Stimulated activated CD4-positive, alpha-beta T cell treated with anti-CD3 and anti-CD28 coated beads, TNF-alpha, amount 100 ng/mL, for 48 hours (primary cell): Measurements from ENCODE around the gene IP6K1.

Experiments
- DNase-seq, 3 donors: peaks; one replicate each; pipeline ENCODE4 v3.0.0-alpha.2; 2020; ENCODE audit warnings: low read depth in 3 of 3

Gene IP6K1

GRCh38 chr3:49724586-49724985, 61.8 kb downstream of the IP6K1 start:
- no peak for DNase-seq

GRCh38 chr3:49723628-49724551, 62.5 kb downstream of the IP6K1 start, which contains the start of gene GMPPB:
Gene GMPPB, minus strand, starts transcription at chr3:49723951. Its CDS starts 225 bp downstream, at chr3:49723726.
- DNase-seq, result peak; percentile 88 to 92 (median 90)

GRCh38 chr3:49723296-49723627, 63.1 kb downstream of the IP6K1 start:
- peak; percentile 41 to 64 (median 45) for DNase-seq

- DNase-seq, result no peak
Observed at GRCh38 chr3:49722896-49723295, 63.4 kb downstream of the IP6K1 start.

- no peak for DNase-seq
Observed at GRCh38 chr3:49721896-49722781, 64.2 kb downstream of the IP6K1 start.

- DNase-seq, result no peak
Observed at GRCh38 chr3:49721596-49721895, 64.8 kb downstream of the IP6K1 start.

GRCh38 chr3:49720855-49721595, 65.3 kb downstream of the IP6K1 start:
- DNase-seq, result no peak

GRCh38 chr3:49719214-49719884, 67.0 kb downstream of the IP6K1 start, which contains the start of gene AMIGO3:
Gene AMIGO3, minus strand, starts transcription at chr3:49719684. Its CDS starts 219 bp downstream, at chr3:49719465.
- peak; percentile 82 to 90 (median 83) for DNase-seq

- DNase-seq, result no peak
Observed at GRCh38 chr3:49718858-49719213, 67.5 kb downstream of the IP6K1 start.

GRCh38 chr3:49717959-49718857, 68.1 kb downstream of the IP6K1 start:
- DNase-seq, result no peak

- DNase-seq, result no peak
Observed at GRCh38 chr3:49717211-49717958, 69.0 kb downstream of the IP6K1 start.

GRCh38 chr3:49716691-49717210, 69.6 kb downstream of the IP6K1 start:
- no peak for DNase-seq

GRCh38 chr3:49716169-49716568, 70.2 kb downstream of the IP6K1 start:
- DNase-seq, result no peak

- DNase-seq, result no peak
Observed at GRCh38 chr3:49715611-49716121, 70.7 kb downstream of the IP6K1 start.

GRCh38 chr3:49714728-49715550, 71.4 kb downstream of the IP6K1 start:
- no peak for DNase-seq

GRCh38 chr3:49713336-49714105, 72.8 kb downstream of the IP6K1 start:
- no peak for DNase-seq

GRCh38 chr3:49712631-49713317, 73.6 kb downstream of the IP6K1 start:
- DNase-seq, result no peak
